Measurements from ENCODE around the gene INPP1. TPM values are rescaled to one million over a fixed set of nuclear protein-coding genes. Genes with fewer than 3 reads are reported as not detected.

INPP1 gene
- total and polyA plus RNA-seq, 2 of the 8 experiments (the other 6 are each of a cell fraction or from before 2014, with no cell fraction given), result 0.88 to 3.0 TPM

GRCh38 chr2:190320696-190321095 is 22.7 kb upstream of the INPP1 start (continued):
- TF ChIP-seq BRCA1 (IDR thresholded peaks at IDR 0.05; ENCODE audit: low read depth, low read length) (no peak), SIRT6 (IDR thresholded peaks at IDR 0.05; ENCODE audit: low read length) (no peak), SIN3A (conservative IDR thresholded peaks at IDR 0.05 in 1 of 2, IDR thresholded peaks at IDR 0.05 in 1 of 2; ENCODE audit: low read depth in 1 of 2, low read length in 2 of 2) (no peak), SAP30 (IDR thresholded peaks at IDR 0.05; ENCODE audit: insufficient read depth, insufficient replicate concordance, low read length) (no peak), RBBP5 (IDR thresholded peaks at IDR 0.05; ENCODE audit: borderline replicate concordance, low read depth, low read length) (no peak)
- TF ChIP-seq, protein P1, sequence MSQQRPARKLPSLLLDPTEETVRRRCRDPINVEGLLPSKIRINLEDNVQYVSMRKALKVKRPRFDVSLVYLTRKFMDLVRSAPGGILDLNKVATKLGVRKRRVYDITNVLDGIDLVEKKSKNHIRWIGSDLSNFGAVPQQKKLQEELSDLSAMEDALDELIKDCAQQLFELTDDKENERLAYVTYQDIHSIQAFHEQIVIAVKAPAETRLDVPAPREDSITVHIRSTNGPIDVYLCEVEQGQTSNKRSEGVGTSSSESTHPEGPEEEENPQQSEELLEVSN (IDR thresholded peaks at IDR 0.05), result no peak

All from H1 (cell line).